DOHH2 (cell line): ENCODE results near the gene TUBB3.

Experiments used
- H3F3A ChIP-seq: fragments of 200-600 bp; sonication (generic), shearing (Covaris generic); 2 replicates; pipeline ENCODE4 v1.6.0; 2016; ENCODE audit warnings: antibody characterized with exemption, mild to moderate bottlenecking; ENCODE audit not compliant: control insufficient read depth, insufficient read depth
- H3K27ac ChIP-seq: fragments of 200-600 bp; sonication (generic); 2 replicates; pipeline ENCODE4 v1.5.1; 2014; ENCODE audit warnings: low read depth, mild to moderate bottlenecking, low read length, moderate library complexity
- H3K27me3 ChIP-seq: fragments of 200-600 bp; sonication (generic); 2 replicates; pipeline ENCODE4 v1.6.1; 2014; ENCODE audit warnings: mild to moderate bottlenecking, low read length, mixed read lengths; ENCODE audit not compliant: control insufficient read depth
- H3K36me3 ChIP-seq: fragments of 200-600 bp; sonication (generic); 2 replicates; pipeline ENCODE4 v1.6.1; 2014; ENCODE audit warnings: mild to moderate bottlenecking, low read length, moderate library complexity, mixed read lengths; ENCODE audit not compliant: control insufficient read depth
- H3K4me1 ChIP-seq: fragments of 200-600 bp; sonication (generic); 2 replicates; pipeline ENCODE4 v1.6.1; 2014; ENCODE audit warnings: mild to moderate bottlenecking, low read length, mixed read lengths; ENCODE audit not compliant: control insufficient read depth
- H3K4me2 ChIP-seq: fragments of 200-600 bp; sonication (generic); 2 replicates; pipeline ENCODE4 v1.6.0; 2014; ENCODE audit warnings: mild to moderate bottlenecking, low read length, moderate library complexity
- H3K4me3 ChIP-seq: fragments of 200-600 bp; sonication (generic); 2 replicates; pipeline ENCODE4 v1.5.1; 2014; ENCODE audit warnings: mild to moderate bottlenecking, low read length, mixed read lengths
- H3K79me2 ChIP-seq: fragments of 200-600 bp; sonication (generic); 2 replicates; pipeline ENCODE4 v1.6.1; 2014; ENCODE audit warnings: mild to moderate bottlenecking, low read length, mixed read lengths; ENCODE audit not compliant: control insufficient read depth
- H3K9me2 ChIP-seq: fragments of 200-600 bp; sonication (generic); replicated peaks from 2 replicates; pipeline ENCODE4 v1.6.1; 2014; ENCODE audit warnings: mild to moderate bottlenecking, low read length, mixed read lengths; ENCODE audit not compliant: control insufficient read depth
- H3K9me3 ChIP-seq: fragments of 200-600 bp; sonication (generic); 2 replicates; pipeline ENCODE4 v1.6.1; 2014; ENCODE audit warnings: antibody characterized with exemption, low read length, mixed read lengths; ENCODE audit not compliant: control insufficient read depth, insufficient read depth
- H4K20me1 ChIP-seq: fragments of 200-600 bp; sonication (generic); 2 replicates; pipeline ENCODE4 v1.6.0; 2014; ENCODE audit warnings: low read depth, mild to moderate bottlenecking, antibody characterized with exemption, low read length, moderate library complexity; ENCODE audit not compliant: control insufficient read depth, insufficient read depth
- CTCF ChIP-seq: fragments of 200-600 bp; sonication (generic); IDR thresholded peaks from one replicate; pipeline ENCODE4 v1.5.1; 2014; ENCODE audit warnings: antibody characterized with exemption, mild to moderate bottlenecking, low read depth, low read length; ENCODE audit not compliant: poor library complexity, severe bottlenecking
- EZH2phosphoT487 ChIP-seq: fragments of 200-600 bp; sonication (generic); IDR thresholded peaks from 2 replicates; pipeline ENCODE4 v1.6.1; 2017; ENCODE audit warnings: borderline replicate concordance, mild to moderate bottlenecking, antibody characterized with exemption, low read length, moderate library complexity, mixed read lengths

Gene TUBB3

GRCh38 chr16:89890886-89891657 lies 32.1 kb upstream of the TUBB3 start:
- TF ChIP-seq CTCF (no peak), EZH2phosphoT487 (no peak)

GRCh38 chr16:89892055-89892630 lies 31.0 kb upstream of the TUBB3 start:
- H3K4me3 ChIP-seq = no peak overlapping the region
- no peaks in the 10 kb centered on the region for H3F3A ChIP-seq
- no peaks in the 10 kb centered on the region for H3K9me2 ChIP-seq
- peaks cover 74% of the 10 kb centered on the region for H3K36me3 ChIP-seq
- H4K20me1 ChIP-seq = no peaks in the 10 kb centered on the region
- H3K27me3 ChIP-seq = no peaks in the 10 kb centered on the region
- no peak overlapping the region for H3K27ac ChIP-seq
- no peaks in the 10 kb centered on the region for H3K4me1 ChIP-seq
- H3K9me3 ChIP-seq = no peaks in the 10 kb centered on the region
- H3K79me2 ChIP-seq = peaks cover 3% of the 10 kb centered on the region; the same call in 1 of the 2 replicates
- TF ChIP-seq CTCF (no peak), EZH2phosphoT487 (no peak)
- H3K4me2 ChIP-seq = no peak overlapping the region

More at GRCh38 chr16:89890886-89891657, 32.1 kb upstream of the TUBB3 start:
- Histone ChIP-seq H3K9me3 (no peaks in the 10 kb centered on the region), H3K27ac (no peak overlapping the region), H3K36me3 (peaks cover 73% of the 10 kb centered on the region), H3K79me2 (peaks cover 3% of the 10 kb centered on the region; the same call in 1 of the 2 replicates), H3K9me2 (no peaks in the 10 kb centered on the region), H4K20me1 (no peaks in the 10 kb centered on the region), H3K4me1 (no peaks in the 10 kb centered on the region), H3F3A (no peaks in the 10 kb centered on the region), H3K4me3 (no peak overlapping the region), H3K27me3 (no peaks in the 10 kb centered on the region), H3K4me2 (no peak overlapping the region)

GRCh38 chr16:89892635-89893034 lies 30.5 kb upstream of the TUBB3 start:
- peaks cover 70% of the 10 kb centered on the region for H3K36me3 ChIP-seq
- H3K79me2 ChIP-seq = peaks cover 3% of the 10 kb centered on the region; the same call in 1 of the 2 replicates
- H3K4me2 ChIP-seq = no peak overlapping the region
- no peaks in the 10 kb centered on the region for H3K4me1 ChIP-seq
- H3K9me3 ChIP-seq = no peaks in the 10 kb centered on the region
- no peak overlapping the region for H3K4me3 ChIP-seq
- no peak for TF ChIP-seq EZH2phosphoT487
- no peaks in the 10 kb centered on the region for H3K27me3 ChIP-seq
- H3K9me2 ChIP-seq = no peaks in the 10 kb centered on the region
- no peak overlapping the region for H3K27ac ChIP-seq
- H4K20me1 ChIP-seq = no peaks in the 10 kb centered on the region
- H3F3A ChIP-seq = no peaks in the 10 kb centered on the region
